Endometrial microvascular endothelial cells (primary cell): ENCODE results near the gene KRT222. TPM values are rescaled to one million over a fixed set of nuclear protein-coding genes. Genes with fewer than 3 reads are reported as not detected.

ENCODE experiments used
- in situ Hi-C: cut with HindIII; loops from 2 replicates; pipeline ENCODE4 v1.10.0; 2017; ENCODE audit warnings: low sequenced_read_pairs, low pct_unique_long_range_greater_than_20kb; ENCODE audit errors: inconsistent ontology term
- total RNA-seq: library from RNA; depleted of rRNA; stranded (reverse); fragments of >200 nt; gene quantifications from one replicate; pipeline ENCODE4 v1.2.3, GENCODE V29; 2015; ENCODE audit errors: inconsistent ontology term

Gene KRT222
- total RNA-seq, 1 donor from 2014 or later, result not detected

GRCh38 chr17:40666331-40666730, 1.4 kb upstream of the KRT222 start:
- in situ Hi-C loops, result loop anchor here (25.0 kb wide), 1 partner anchor 96 kb away; the partner anchor contains the start of genes KRT25 and KRT26

- in situ Hi-C loops, result loop anchor here (25.0 kb wide), 1 partner anchor 99 kb away; the partner anchor contains the start of genes KRT25 and KRT26
These were observed 1.7 kb downstream of the KRT222 start for GRCh38 chr17:40663252-40663651.

GRCh38 chr17:40659911-40660310, 5.1 kb downstream of the KRT222 start:
- in situ Hi-C loops, result loop anchor here (25.0 kb wide), 1 partner anchor 102 kb away; the partner anchor contains the start of genes KRT25 and KRT26

GRCh38 chr17:40658396-40658795, 6.6 kb downstream of the KRT222 start:
- in situ Hi-C loops, result loop anchor here (25.0 kb wide), 1 partner anchor 104 kb away; the partner anchor contains the start of genes KRT25 and KRT26

- in situ Hi-C loops, result loop anchor here (25.0 kb wide), 1 partner anchor 110 kb away; the partner anchor contains the start of genes KRT25 and KRT26
These were observed 13.0 kb downstream of the KRT222 start for GRCh38 chr17:40651939-40652338.

- in situ Hi-C loops, result no loop called here
These were observed 16.5 kb downstream of the KRT222 start for GRCh38 chr17:40648384-40648968.

GRCh38 chr17:40647624-40648383, 17.2 kb downstream of the KRT222 start, which contains the start of gene SMARCE1:
Gene SMARCE1, minus strand, starts transcription at chr17:40647818. Its CDS starts 2,016 bp downstream, at chr17:40645802.
- in situ Hi-C loops, result no loop called here

- in situ Hi-C loops, result no loop called here
These were observed 18.0 kb downstream of the KRT222 start for GRCh38 chr17:40646791-40647623.

- in situ Hi-C loops, result no loop called here
These were observed 19.0 kb downstream of the KRT222 start for GRCh38 chr17:40645943-40646342.

- in situ Hi-C loops, result no loop called here
These were observed 19.7 kb downstream of the KRT222 start for GRCh38 chr17:40645291-40645690.

GRCh38 chr17:40637931-40638330, 27.0 kb downstream of the KRT222 start:
- in situ Hi-C loops, result no loop called here

GRCh38 chr17:40633871-40634270, 31.1 kb downstream of the KRT222 start:
- in situ Hi-C loops, result no loop called here

- in situ Hi-C loops, result no loop called here
These were observed 32.8 kb downstream of the KRT222 start for GRCh38 chr17:40632216-40632615.

- in situ Hi-C loops, result no loop called here
These were observed 35.1 kb downstream of the KRT222 start for GRCh38 chr17:40629842-40630241.

- in situ Hi-C loops, result no loop called here
These were observed 39.7 kb downstream of the KRT222 start for GRCh38 chr17:40625311-40625710.

- in situ Hi-C loops, result no loop called here
These were observed 41.4 kb downstream of the KRT222 start for GRCh38 chr17:40623419-40624210.

- in situ Hi-C loops, result no loop called here
These were observed 42.5 kb downstream of the KRT222 start for GRCh38 chr17:40622509-40622928.

GRCh38 chr17:40621578-40621977, 43.4 kb downstream of the KRT222 start:
- in situ Hi-C loops, result no loop called here
